Adrenal gland (tissue), 5 donors: Measurements from ENCODE around the gene LRBA.

Experiments used
- CTCF ChIP-seq, 6 experiments: fragments of 450-650 bp in 4 of 6; fragments of 200-600 bp in 2 of 6; sonication (generic) in 1 of 6; IDR thresholded peaks; 1 replicate in 5 of 6; 2 replicates in 1 of 6; pipeline versions ENCODE4 v1.5.1 to v1.8.0; 2016 to 2021; ENCODE audit warnings: antibody characterized with exemption in 6 of 6, mild to moderate bottlenecking in 2 of 6, moderate library complexity in 1 of 6
- POLR2A ChIP-seq, 2 donors: fragments of 450-650 bp; IDR thresholded peaks; one replicate each; pipeline ENCODE4 v1.6.1; 2017; ENCODE audit warnings: antibody characterized with exemption in 2 of 2, mild to moderate bottlenecking in 2 of 2, moderate library complexity in 1 of 2
- donor health status: DM: no; HTN: no; CAD: no.

- TF ChIP-seq POLR2A (IDR thresholded peaks at IDR 0.05): no peak
- no peak for TF ChIP-seq CTCF (IDR thresholded peaks at IDR 0.05)
Observed at GRCh38 chr4:150773032-150773431, 242.1 kb downstream of the LRBA start.
